ENCODE measurements around the gene INS. TPM values are rescaled to one million over a fixed set of nuclear protein-coding genes. Genes with fewer than 3 reads are reported as not detected.

The INS gene
- total and polyA plus RNA-seq, 5 donors from 2014 or later, result not detected

DNA sequence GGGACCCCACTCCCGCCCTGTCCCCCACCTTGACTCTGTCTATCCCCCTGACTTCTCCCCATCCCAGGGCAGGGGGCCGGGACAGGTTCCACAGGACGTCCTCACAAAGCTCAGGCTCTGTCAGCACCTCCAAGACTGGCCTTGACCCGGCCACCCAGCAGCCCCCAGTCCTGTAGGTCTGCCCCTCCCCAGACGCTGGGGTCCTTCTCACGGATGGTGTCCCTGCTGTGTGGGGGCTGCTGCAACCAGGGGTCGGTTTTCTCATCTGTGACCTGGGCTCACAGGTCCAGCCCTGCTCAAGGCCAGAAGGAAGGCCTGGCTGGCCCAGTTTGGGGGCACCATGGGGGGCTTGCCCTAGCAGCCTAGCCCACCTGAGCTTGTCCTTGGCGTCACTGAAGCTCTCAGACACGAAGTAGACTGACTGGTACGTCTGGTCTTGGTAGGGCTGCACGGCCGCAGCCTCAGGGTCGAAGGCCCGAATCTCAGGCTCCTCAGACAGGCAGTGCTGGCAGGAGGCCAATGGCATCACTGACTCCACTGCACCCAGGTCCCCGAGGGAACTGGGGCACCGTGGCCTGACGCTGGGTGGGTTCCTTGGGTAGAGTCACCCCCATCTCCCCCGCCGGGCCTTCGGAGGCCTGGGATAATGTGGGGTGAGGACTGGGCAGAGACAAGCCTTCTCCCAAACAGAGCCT lies 4.0 kb upstream of the INS start:
- no peaks in the 10 kb centered on the region for H3K9me3 ChIP-seq (ENCODE audit: control insufficient read depth in 2 of 2, low read length in 2 of 2)
- H3K4me3 ChIP-seq (ENCODE audit: low read depth, low read length), result no peak overlapping the region
- ATAC-seq (ENCODE audit: low read depth in 2 of 2), result no peak
- H3K4me1 Mint-ChIP-seq, result no peaks in the 10 kb centered on the region
- no peaks in the 10 kb centered on the region for H3K9me3 Mint-ChIP-seq
- H3K27ac Mint-ChIP-seq, result no peak overlapping the region
- no peaks in the 10 kb centered on the region for H3K27me3 ChIP-seq (ENCODE audit: control insufficient read depth, insufficient read depth, low read length)
- no peaks in the 10 kb centered on the region for H3K36me3 ChIP-seq (ENCODE audit: control insufficient read depth, insufficient read depth, low read length)
- no peaks in the 10 kb centered on the region for H3K36me3 Mint-ChIP-seq
- H3K4me1 ChIP-seq (ENCODE audit: control insufficient read depth, insufficient read depth, low read length, poor library complexity, severe bottlenecking), result no peaks in the 10 kb centered on the region
- no peak overlapping the region for H3K4me3 Mint-ChIP-seq
- no peak for DNase-seq
- H3K27ac ChIP-seq (ENCODE audit: insufficient read depth, low read length, poor library complexity, severe bottlenecking), result no peak overlapping the region
- H3K27me3 Mint-ChIP-seq, result no peaks in the 10 kb centered on the region

- ATAC-seq (ENCODE audit: low read depth in 2 of 2), result no peak
- no peak for DNase-seq
- Mint-ChIP-seq H3K27ac (no peak overlapping the region), H3K4me3 (no peak overlapping the region), H3K4me1 (no peaks in the 10 kb centered on the region), H3K36me3 (no peaks in the 10 kb centered on the region), H3K9me3 (no peaks in the 10 kb centered on the region), H3K27me3 (no peaks in the 10 kb centered on the region)
- no peaks in the 10 kb centered on the region for H3K36me3 ChIP-seq (ENCODE audit: control insufficient read depth, insufficient read depth, low read length)
- H3K4me3 ChIP-seq (ENCODE audit: low read depth, low read length), result no peak overlapping the region
- no peak overlapping the region for H3K27ac ChIP-seq (ENCODE audit: insufficient read depth, low read length, poor library complexity, severe bottlenecking)
- H3K27me3 ChIP-seq (ENCODE audit: control insufficient read depth, insufficient read depth, low read length), result no peaks in the 10 kb centered on the region
- H3K4me1 ChIP-seq (ENCODE audit: control insufficient read depth, insufficient read depth, low read length, poor library complexity, severe bottlenecking), result no peaks in the 10 kb centered on the region
- no peaks in the 10 kb centered on the region for H3K9me3 ChIP-seq (ENCODE audit: control insufficient read depth in 2 of 2, low read length in 2 of 2)
Measured at GRCh38 chr11:2164081-2164480, 3.1 kb upstream of the INS start.

- H3K9me3 ChIP-seq (ENCODE audit: control insufficient read depth in 2 of 2, low read length in 2 of 2), result no peaks in the 10 kb centered on the region
- Mint-ChIP-seq H3K4me1 (no peaks in the 10 kb centered on the region), H3K36me3 (no peaks in the 10 kb centered on the region), H3K27ac (no peak overlapping the region), H3K9me3 (no peaks in the 10 kb centered on the region), H3K27me3 (no peaks in the 10 kb centered on the region), H3K4me3 (no peak overlapping the region)
- H3K27ac ChIP-seq (ENCODE audit: insufficient read depth, low read length, poor library complexity, severe bottlenecking), result no peak overlapping the region
- no peaks in the 10 kb centered on the region for H3K27me3 ChIP-seq (ENCODE audit: control insufficient read depth, insufficient read depth, low read length)
- ATAC-seq (ENCODE audit: low read depth in 2 of 2), result no peak
- no peaks in the 10 kb centered on the region for H3K36me3 ChIP-seq (ENCODE audit: control insufficient read depth, insufficient read depth, low read length)
- H3K4me3 ChIP-seq (ENCODE audit: low read depth, low read length), result no peak overlapping the region
- no peak for DNase-seq
- H3K4me1 ChIP-seq (ENCODE audit: control insufficient read depth, insufficient read depth, low read length, poor library complexity, severe bottlenecking), result no peaks in the 10 kb centered on the region
Measured at GRCh38 chr11:2163428-2163978, 2.5 kb upstream of the INS start.

DNA sequence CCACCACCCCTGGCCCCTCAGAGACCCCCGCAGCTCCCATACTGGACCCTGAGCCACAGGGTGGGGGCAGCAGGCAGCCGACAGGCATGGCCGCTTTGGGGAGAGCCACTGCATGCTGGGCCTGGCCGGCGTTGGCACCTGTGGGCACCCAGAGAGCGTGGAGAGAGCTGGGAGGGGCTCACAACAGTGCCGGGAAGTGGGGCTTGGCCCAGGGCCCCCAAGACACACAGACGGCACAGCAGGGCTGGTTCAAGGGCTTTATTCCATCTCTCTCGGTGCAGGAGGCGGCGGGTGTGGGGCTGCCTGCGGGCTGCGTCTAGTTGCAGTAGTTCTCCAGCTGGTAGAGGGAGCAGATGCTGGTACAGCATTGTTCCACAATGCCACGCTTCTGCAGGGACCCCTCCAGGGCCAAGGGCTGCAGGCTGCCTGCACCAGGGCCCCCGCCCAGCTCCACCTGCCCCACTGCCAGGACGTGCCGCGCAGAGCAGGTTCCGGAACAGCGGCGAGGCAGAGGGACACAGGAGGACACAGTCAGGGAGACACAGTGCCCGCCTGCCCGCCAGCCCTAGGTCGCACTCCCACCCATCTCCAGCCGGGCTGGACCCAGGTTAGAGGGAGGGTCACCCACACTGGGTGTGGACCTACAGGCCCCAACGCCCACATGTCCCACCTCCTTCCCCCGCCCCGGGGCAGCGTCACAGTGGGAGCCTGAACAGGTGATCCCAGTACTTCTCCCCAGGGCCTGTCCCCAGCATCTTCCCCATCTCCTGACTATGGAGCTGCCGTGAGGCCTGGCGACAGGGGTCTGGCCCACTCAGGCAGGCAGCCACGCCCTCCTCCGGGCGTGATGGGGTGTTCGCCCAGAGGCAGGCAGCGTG lies 1.2 kb downstream of the INS start:
- no peaks in the 10 kb centered on the region for H3K36me3 ChIP-seq (ENCODE audit: control insufficient read depth, insufficient read depth, low read length)
- DNase-seq, result no peak
- H3K4me3 ChIP-seq (ENCODE audit: low read depth, low read length), result no peak overlapping the region
- no peaks in the 10 kb centered on the region for H3K4me1 ChIP-seq (ENCODE audit: control insufficient read depth, insufficient read depth, low read length, poor library complexity, severe bottlenecking)
- Mint-ChIP-seq H3K36me3 (no peaks in the 10 kb centered on the region), H3K27ac (no peak overlapping the region), H3K9me3 (no peaks in the 10 kb centered on the region), H3K4me3 (no peak overlapping the region), H3K4me1 (no peaks in the 10 kb centered on the region), H3K27me3 (no peaks in the 10 kb centered on the region)
- H3K9me3 ChIP-seq (ENCODE audit: control insufficient read depth in 2 of 2, low read length in 2 of 2), result no peaks in the 10 kb centered on the region
- no peak overlapping the region for H3K27ac ChIP-seq (ENCODE audit: insufficient read depth, low read length, poor library complexity, severe bottlenecking)
- H3K27me3 ChIP-seq (ENCODE audit: control insufficient read depth, insufficient read depth, low read length), result no peaks in the 10 kb centered on the region
- no peak for ATAC-seq (ENCODE audit: low read depth in 2 of 2)

GRCh38 chr11:2158966-2159365 lies 2.0 kb downstream of the INS start:
- Histone ChIP-seq H3K27ac (ENCODE audit: insufficient read depth, low read length, poor library complexity, severe bottlenecking) (no peak overlapping the region), H3K4me1 (ENCODE audit: control insufficient read depth, insufficient read depth, low read length, poor library complexity, severe bottlenecking) (no peaks in the 10 kb centered on the region), H3K4me3 (ENCODE audit: low read depth, low read length) (no peak overlapping the region), H3K27me3 (ENCODE audit: control insufficient read depth, insufficient read depth, low read length) (no peaks in the 10 kb centered on the region), H3K9me3 (ENCODE audit: control insufficient read depth in 2 of 2, low read length in 2 of 2) (no peaks in the 10 kb centered on the region), H3K36me3 (ENCODE audit: control insufficient read depth, insufficient read depth, low read length) (no peaks in the 10 kb centered on the region)
- no peak for ATAC-seq (ENCODE audit: low read depth in 2 of 2)
- Mint-ChIP-seq H3K9me3 (no peaks in the 10 kb centered on the region), H3K27ac (no peak overlapping the region), H3K36me3 (no peaks in the 10 kb centered on the region), H3K4me3 (no peak overlapping the region), H3K4me1 (no peaks in the 10 kb centered on the region), H3K27me3 (no peaks in the 10 kb centered on the region)
- DNase-seq, result no peak

DNA sequence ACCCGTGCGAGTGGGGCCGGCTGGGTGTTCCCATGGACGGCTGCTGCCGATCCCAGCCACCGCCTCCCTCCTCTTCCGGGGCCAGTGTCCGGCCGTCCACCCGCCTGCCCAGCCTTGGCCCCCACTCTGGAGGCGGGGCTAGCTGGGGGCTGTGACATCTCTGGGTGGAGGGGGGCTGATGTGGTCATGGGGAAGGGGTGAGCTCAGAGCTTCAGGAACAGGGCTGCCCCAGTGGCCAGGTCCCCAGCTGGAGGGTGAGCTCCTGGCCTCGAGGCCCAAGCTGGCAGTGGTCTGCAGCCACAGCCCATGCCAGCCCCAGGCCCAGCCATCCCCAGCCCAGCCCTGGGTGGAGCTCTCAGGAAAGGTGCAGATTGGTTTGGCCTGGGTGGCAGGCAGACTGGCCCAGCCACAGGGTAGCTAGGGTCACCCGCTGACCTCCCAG lies 2.7 kb downstream of the INS start:
- Mint-ChIP-seq H3K27me3 (no peaks in the 10 kb centered on the region), H3K36me3 (no peaks in the 10 kb centered on the region), H3K4me3 (no peak overlapping the region), H3K4me1 (no peaks in the 10 kb centered on the region), H3K9me3 (no peaks in the 10 kb centered on the region), H3K27ac (no peak overlapping the region)
- DNase-seq (no peak), ATAC-seq (ENCODE audit: low read depth in 2 of 2) (no peak)
- H3K36me3 ChIP-seq (ENCODE audit: control insufficient read depth, insufficient read depth, low read length), result no peaks in the 10 kb centered on the region
- H3K4me3 ChIP-seq (ENCODE audit: low read depth, low read length), result no peak overlapping the region
- no peaks in the 10 kb centered on the region for H3K9me3 ChIP-seq (ENCODE audit: control insufficient read depth in 2 of 2, low read length in 2 of 2)
- H3K27ac ChIP-seq (ENCODE audit: insufficient read depth, low read length, poor library complexity, severe bottlenecking), result no peak overlapping the region
- H3K4me1 ChIP-seq (ENCODE audit: control insufficient read depth, insufficient read depth, low read length, poor library complexity, severe bottlenecking), result no peaks in the 10 kb centered on the region
- H3K27me3 ChIP-seq (ENCODE audit: control insufficient read depth, insufficient read depth, low read length), result no peaks in the 10 kb centered on the region

DNA sequence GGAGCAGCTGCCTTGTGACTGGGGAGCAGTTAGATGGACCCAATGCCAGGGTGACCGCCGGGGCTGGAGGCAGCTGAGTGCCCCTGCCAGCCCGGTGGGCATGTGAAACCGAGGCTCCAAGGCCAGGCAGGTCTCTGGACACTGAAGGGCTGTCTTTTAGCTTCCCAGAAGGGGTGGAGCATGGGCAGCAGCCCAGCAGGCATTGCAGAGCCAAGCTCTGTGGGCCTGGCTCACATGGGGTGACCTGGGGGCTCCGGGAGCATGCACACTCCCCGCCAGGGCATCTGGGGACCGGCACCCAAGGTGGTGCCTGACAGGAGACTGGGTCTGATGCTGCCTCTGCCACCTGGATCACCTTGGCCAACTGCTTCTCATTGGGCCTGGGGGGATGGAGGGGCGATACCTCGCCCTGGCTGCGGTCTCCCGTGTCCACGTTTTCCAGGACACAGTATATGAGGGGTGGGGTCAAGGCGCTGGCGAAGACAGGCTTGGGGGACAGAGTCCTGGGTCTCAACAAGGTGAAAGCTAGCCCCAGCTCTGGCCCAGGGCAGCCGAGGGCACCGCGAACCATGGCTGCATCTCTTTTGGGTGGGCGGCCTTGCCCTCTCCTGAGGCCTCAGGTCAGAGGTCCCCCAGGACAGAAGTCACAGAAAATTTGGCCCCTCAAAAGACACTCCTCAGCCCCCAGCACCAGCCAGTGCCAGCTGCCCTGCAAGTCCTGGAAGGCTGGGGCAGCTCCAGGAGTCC lies 3.5 kb downstream of the INS start:
- Mint-ChIP-seq H3K4me3 (no peak overlapping the region), H3K27ac (no peak overlapping the region), H3K4me1 (no peaks in the 10 kb centered on the region), H3K27me3 (no peaks in the 10 kb centered on the region), H3K9me3 (no peaks in the 10 kb centered on the region), H3K36me3 (no peaks in the 10 kb centered on the region)
- DNase-seq, result no peak
- Histone ChIP-seq H3K36me3 (ENCODE audit: control insufficient read depth, insufficient read depth, low read length) (no peaks in the 10 kb centered on the region), H3K4me3 (ENCODE audit: low read depth, low read length) (no peak overlapping the region), H3K27me3 (ENCODE audit: control insufficient read depth, insufficient read depth, low read length) (no peaks in the 10 kb centered on the region), H3K27ac (ENCODE audit: insufficient read depth, low read length, poor library complexity, severe bottlenecking) (no peak overlapping the region), H3K9me3 (ENCODE audit: control insufficient read depth in 2 of 2, low read length in 2 of 2) (no peaks in the 10 kb centered on the region), H3K4me1 (ENCODE audit: control insufficient read depth, insufficient read depth, low read length, poor library complexity, severe bottlenecking) (no peaks in the 10 kb centered on the region)
- ATAC-seq (ENCODE audit: low read depth in 2 of 2), result no peak

All from CD4-positive, CD25-positive, alpha-beta regulatory T cell (primary cell).